Effector memory CD4-positive, alpha-beta T cell (primary cell): Measurements from ENCODE around the gene UCK2.

Experiments
- DNase-seq, 3 donors: peaks; one replicate each; pipeline ENCODE4 v3.0.0-alpha.2; 2020
- H3K27ac ChIP-seq: 2 replicates; pipeline ENCODE4 v1.7.0; 2013; ENCODE audit warnings: mild to moderate bottlenecking, low read length, moderate library complexity; ENCODE audit not compliant: insufficient read depth, poor library complexity, severe bottlenecking
- H3K27me3 ChIP-seq: replicated peaks from 2 replicates; pipeline ENCODE4 v1.7.0; 2013; ENCODE audit warnings: mild to moderate bottlenecking, low read length; ENCODE audit not compliant: insufficient read depth, control insufficient read depth, poor library complexity, severe bottlenecking
- H3K36me3 ChIP-seq: 2 replicates; pipeline ENCODE4 v1.7.0; 2013; ENCODE audit warnings: mild to moderate bottlenecking, low read length, moderate library complexity; ENCODE audit not compliant: control insufficient read depth, insufficient read depth
- H3K4me1 ChIP-seq: 2 replicates; pipeline ENCODE4 v1.7.0; 2013; ENCODE audit warnings: low read length, mild to moderate bottlenecking; ENCODE audit not compliant: control insufficient read depth, insufficient read depth, poor library complexity, severe bottlenecking
- H3K4me3 ChIP-seq: 2 replicates; pipeline ENCODE4 v1.7.0; 2013; ENCODE audit warnings: low read length, low read depth, mild to moderate bottlenecking; ENCODE audit not compliant: insufficient read depth, poor library complexity, severe bottlenecking
- H3K9me3 ChIP-seq: 2 replicates; pipeline ENCODE4 v1.7.0; 2013; ENCODE audit warnings: mild to moderate bottlenecking, low read length, moderate library complexity; ENCODE audit not compliant: control insufficient read depth

Gene UCK2

DNA sequence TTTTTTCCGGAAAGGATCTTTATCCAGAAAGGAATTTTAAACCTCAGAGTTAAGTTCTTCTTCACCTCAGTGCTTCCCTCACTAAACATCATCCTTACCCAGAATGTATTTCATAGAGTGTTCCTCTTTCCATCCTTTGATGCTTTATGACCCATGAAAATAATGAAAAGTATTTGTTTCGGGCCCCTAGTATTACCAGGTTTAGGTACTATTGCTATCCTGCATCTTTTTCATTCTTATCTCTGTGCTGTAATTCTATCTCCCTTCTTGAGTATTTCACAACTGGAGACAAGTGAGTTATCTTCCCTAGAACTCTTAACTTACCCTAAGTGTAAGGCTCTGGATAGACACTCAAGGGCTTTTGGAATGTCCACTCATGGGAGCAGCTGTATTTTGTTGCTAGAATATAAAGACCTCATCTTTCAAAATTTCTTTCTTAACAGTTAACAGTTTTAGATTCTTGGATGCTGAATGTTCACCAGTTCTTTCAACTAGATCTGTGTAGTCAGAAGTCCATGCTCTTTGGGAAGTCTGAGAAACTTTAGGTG, 26.2 kb downstream of the UCK2 start:
- Histone ChIP-seq H3K9me3 (no peaks in the 10 kb centered on the region), H3K4me3 (no peak overlapping the region), H3K36me3 (no peaks in the 10 kb centered on the region), H3K4me1 (no peaks in the 10 kb centered on the region), H3K27me3 (no peaks in the 10 kb centered on the region), H3K27ac (no peak overlapping the region)
- DNase-seq = no peak

DNA sequence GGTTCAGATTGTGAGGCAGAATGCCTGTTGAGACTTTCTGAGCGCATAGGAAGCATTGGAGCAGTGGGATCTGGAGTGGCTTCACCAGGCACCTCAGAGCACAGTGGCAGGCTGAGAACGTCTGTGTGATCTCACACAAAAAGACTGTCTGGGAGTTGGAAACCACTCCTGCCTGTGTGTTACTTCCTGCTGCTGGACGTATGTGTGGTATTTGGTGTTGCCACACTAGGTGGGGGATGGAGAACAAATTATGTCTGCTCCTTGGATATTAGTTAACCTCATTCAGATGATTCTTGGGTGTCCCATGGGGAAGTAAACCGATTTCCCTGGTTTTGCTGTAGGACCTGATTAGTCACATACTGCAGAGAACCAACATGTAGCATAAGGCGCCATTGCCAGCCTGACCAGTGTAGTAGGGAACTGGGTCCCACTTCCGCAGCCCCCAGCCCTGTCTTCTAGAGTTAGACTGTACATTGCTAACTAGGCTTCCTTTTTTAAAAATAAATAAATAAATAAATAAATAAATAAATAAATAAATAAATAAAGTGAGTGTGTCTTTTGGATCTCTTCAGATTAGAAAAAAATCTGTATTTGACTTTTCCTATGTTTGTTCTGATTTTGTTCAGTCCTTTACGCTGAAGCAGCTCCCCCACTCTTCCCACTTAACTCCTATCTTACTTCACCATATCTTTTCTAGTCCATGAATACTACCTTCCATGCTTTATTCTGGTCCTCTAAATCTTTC, 26.9 kb downstream of the UCK2 start:
- no peaks in the 10 kb centered on the region for H3K9me3 ChIP-seq
- H3K27ac ChIP-seq = no peak overlapping the region
- no peaks in the 10 kb centered on the region for H3K4me1 ChIP-seq
- no peaks in the 10 kb centered on the region for H3K27me3 ChIP-seq
- no peaks in the 10 kb centered on the region for H3K36me3 ChIP-seq
- H3K4me3 ChIP-seq = no peak overlapping the region
- DNase-seq = no peak

DNA sequence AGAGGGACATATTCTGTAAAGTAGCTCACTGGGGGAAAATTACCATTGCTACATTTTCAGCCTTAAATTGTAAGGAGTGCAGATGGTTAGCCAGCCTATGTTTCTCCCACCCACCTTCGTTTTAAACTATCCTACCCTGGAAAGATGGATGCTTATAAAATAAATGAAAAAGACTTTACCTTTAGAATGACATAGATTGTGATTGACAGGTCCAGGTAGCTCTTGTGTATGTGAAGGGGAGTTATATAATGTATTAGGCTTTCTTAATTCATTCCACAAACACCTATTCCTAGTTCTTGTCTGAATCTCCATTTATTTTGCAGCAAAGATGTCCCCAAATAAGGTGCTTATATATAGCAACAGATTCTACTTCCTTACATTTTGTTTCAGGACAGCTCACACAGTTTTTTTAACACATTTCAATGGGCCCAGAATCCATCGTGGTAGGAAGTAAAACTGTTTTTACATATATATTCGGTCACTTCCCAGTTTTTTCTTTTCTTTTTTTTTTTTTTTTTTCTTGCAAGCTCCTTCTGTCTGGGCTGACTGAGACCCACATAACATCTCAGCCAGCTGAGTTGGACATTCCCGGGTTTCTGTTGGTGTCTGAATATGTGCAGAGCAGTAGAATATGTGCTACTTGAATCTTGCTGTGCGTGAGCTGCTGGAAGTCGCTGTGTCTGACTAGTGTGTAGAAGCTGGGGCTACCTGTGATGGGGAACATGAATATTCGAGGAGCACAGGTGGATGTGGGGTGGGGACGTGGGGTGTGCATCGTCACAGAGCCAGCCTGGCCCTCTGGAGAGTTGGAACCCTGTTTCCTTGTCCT, 27.8 kb downstream of the UCK2 start:
- no peaks in the 10 kb centered on the region for H3K27me3 ChIP-seq
- no peak overlapping the region for H3K27ac ChIP-seq
- no peaks in the 10 kb centered on the region for H3K9me3 ChIP-seq
- DNase-seq = no peak
- no peaks in the 10 kb centered on the region for H3K4me1 ChIP-seq
- no peaks in the 10 kb centered on the region for H3K36me3 ChIP-seq
- no peak overlapping the region for H3K4me3 ChIP-seq

DNA sequence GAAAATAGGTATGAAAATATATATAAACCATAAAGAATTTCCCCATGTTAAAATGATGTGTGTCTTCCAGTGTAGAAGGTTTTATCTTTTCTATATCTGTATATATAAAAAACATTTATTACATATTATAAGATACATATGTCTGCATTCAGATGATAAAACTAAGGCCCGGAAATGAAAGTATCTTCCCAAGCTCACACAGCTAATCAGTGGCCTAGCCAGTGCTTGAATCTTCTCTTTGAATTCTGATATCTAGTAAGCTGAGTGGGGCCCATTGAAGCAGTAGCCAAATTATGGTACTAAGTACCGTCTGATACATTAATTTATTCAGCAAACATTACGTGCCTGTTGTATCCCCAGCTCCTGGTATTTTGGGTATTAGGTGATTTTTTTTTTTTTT, 28.6 kb downstream of the UCK2 start:
- no peak overlapping the region for H3K4me3 ChIP-seq
- H3K27ac ChIP-seq = no peak overlapping the region
- DNase-seq = no peak
- no peaks in the 10 kb centered on the region for H3K27me3 ChIP-seq
- no peaks in the 10 kb centered on the region for H3K9me3 ChIP-seq
- H3K4me1 ChIP-seq = no peaks in the 10 kb centered on the region
- H3K36me3 ChIP-seq = no peaks in the 10 kb centered on the region

DNA sequence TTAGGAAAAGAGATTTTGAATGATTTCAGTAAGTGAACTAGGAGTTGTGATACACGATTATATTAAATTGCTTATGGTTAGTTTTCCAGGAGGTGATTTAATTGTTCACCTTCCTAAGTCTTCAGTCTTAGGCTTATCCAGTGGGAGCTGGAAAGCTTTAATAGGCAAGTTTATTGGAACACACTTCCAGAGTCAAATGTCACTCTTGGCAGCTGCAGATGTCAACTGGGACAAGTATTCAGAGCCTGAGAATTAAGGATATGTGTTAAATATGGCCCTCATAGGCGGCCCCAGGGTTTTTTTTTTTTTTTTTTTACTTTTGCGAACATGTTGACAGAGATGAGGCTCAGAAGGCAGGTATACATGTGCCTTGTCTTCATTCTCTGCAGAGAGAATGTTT, 29.2 kb downstream of the UCK2 start:
- H3K9me3 ChIP-seq = no peaks in the 10 kb centered on the region
- no peak overlapping the region for H3K27ac ChIP-seq
- no peak for DNase-seq
- H3K36me3 ChIP-seq = no peaks in the 10 kb centered on the region
- no peaks in the 10 kb centered on the region for H3K4me1 ChIP-seq
- H3K4me3 ChIP-seq = no peak overlapping the region
- H3K27me3 ChIP-seq = no peaks in the 10 kb centered on the region

DNA sequence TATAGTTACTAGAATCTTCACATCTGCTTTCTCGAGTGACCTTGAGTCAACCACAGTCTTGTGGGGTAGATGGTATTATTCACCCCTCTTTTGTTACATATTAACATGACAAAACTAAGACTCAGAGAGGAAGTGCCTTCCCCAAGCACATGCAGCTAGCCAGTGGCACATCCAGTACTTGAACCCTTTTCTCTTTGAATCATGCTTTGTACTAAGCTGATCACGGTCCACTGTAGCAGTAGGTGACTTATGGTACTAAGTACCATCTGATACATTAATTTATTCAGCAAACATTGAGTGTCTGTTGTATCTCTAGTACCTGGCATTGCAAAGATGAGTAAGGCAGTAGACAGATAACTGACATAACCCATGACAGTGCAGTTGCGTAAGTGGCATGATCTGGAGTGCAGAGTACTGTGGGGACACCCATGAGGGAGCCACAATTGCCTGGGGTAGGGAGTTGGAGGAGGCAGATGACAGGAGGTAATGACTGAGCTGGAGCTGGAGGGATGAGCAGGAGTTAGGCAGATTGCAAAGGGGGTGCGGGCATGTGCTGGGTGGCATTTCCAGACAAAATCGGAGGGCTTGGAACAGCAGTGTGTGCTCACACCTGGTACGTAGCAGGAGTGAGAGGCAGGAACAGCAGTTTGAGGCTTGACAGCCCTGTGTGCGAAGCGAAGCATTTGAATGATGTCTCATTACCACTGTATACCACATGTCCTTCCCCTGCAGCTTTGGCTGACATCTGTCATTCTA, 29.8 kb downstream of the UCK2 start:
- Histone ChIP-seq H3K4me3 (no peak overlapping the region), H3K4me1 (no peaks in the 10 kb centered on the region), H3K36me3 (no peaks in the 10 kb centered on the region), H3K9me3 (no peaks in the 10 kb centered on the region), H3K27ac (no peak overlapping the region), H3K27me3 (no peaks in the 10 kb centered on the region)
- no peak for DNase-seq

DNA sequence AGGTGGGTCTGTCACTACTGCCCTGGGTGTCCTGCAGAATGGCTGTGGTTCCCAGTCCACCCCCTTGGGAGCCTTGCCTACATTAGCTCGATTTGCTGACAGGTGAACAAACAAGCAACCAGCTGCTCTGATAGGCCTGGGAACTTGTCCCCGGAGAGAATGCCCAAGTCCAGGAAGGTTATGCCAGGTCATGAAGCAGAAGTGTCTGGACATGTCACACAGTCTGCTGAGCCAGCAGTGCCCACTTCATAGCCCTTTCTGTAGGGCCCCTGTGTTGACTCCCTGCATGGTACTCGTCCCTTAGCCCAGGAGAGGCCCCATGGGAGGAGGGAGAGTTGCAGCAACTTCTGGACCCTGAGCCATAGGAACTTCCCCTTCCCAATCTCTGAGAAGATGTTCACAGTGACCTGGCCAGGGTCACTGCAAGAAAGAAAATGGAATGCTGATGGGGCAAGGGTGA, 31.0 kb downstream of the UCK2 start:
- no peaks in the 10 kb centered on the region for H3K4me1 ChIP-seq
- H3K9me3 ChIP-seq = no peaks in the 10 kb centered on the region
- H3K27me3 ChIP-seq = no peaks in the 10 kb centered on the region
- DNase-seq = no peak
- no peak overlapping the region for H3K27ac ChIP-seq
- H3K36me3 ChIP-seq = no peaks in the 10 kb centered on the region
- H3K4me3 ChIP-seq = no peak overlapping the region

DNA sequence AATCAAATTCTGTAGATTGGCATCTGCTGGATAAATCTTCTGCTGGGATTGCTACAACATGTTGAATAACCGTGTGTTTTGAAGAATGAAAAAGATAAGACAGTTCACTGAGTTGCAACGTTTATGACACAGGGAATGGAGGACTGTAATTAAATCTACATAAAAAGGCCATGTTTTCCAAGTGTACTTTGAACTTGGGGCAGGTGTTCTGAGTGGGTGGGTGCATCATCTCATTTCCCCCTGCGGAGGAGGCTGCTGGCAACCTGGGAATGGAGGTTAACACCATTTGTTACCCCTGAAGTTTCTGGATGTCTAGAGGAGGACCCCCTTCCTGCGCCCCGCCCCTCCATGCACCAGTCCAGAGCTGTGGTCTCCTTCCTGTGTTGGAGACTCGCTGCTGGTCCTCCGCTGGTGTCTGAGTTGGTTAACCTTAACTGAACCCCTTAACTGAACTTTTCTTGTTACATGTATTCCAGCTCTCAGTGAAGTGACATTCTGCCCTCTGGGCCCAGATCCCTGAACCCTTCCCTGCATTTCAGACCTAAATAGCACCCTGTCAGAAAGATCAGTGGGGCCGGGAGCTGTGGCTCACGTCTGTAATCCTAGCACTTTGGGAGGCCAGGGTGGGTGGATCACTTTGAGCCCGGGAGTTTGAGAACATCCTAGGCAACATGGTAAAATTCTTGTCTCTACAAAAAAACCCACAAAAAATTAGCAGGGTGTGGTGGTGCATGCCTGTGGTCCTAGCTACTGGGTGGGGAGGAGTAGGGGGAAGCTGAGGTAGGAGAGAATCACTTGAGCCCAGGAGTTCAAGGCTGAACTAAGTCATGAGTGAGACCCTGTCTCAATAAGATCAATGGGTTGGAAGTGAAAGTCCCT, 31.8 kb downstream of the UCK2 start:
- Histone ChIP-seq H3K4me1 (no peaks in the 10 kb centered on the region), H3K36me3 (no peaks in the 10 kb centered on the region), H3K27me3 (no peaks in the 10 kb centered on the region), H3K9me3 (no peaks in the 10 kb centered on the region), H3K4me3 (no peak overlapping the region), H3K27ac (no peak overlapping the region)
- DNase-seq = no peak

DNA sequence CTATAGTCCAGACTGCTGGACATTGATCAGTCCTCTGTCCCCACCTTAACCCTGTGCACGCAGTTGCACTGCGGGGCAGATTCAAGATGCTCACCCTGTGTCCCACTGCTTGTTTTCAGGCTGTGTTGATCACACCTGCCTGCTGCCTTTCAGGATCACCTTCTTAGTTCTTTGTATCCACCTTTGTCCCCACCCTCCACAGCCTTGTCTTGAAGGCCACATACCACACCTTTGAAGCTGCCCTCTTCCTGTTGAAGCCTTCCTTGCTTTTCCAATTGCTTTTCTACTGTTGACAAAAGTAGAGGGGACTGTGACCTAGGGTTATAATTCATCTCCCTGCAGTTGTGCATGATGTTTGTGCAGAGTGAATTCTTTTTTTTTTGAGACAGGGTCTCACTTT, 32.7 kb downstream of the UCK2 start:
- no peaks in the 10 kb centered on the region for H3K27me3 ChIP-seq
- no peaks in the 10 kb centered on the region for H3K4me1 ChIP-seq
- no peak for DNase-seq
- no peak overlapping the region for H3K4me3 ChIP-seq
- H3K27ac ChIP-seq = no peak overlapping the region
- no peaks in the 10 kb centered on the region for H3K9me3 ChIP-seq
- no peaks in the 10 kb centered on the region for H3K36me3 ChIP-seq
